Measurements from ENCODE around the gene TNXB. TPM values are rescaled to one million over a fixed set of nuclear protein-coding genes. Genes with fewer than 3 reads are reported as not detected.

Gene TNXB
- total RNA-seq, 1 experiment from 2014 or later, result 1.8 TPM

DNA sequence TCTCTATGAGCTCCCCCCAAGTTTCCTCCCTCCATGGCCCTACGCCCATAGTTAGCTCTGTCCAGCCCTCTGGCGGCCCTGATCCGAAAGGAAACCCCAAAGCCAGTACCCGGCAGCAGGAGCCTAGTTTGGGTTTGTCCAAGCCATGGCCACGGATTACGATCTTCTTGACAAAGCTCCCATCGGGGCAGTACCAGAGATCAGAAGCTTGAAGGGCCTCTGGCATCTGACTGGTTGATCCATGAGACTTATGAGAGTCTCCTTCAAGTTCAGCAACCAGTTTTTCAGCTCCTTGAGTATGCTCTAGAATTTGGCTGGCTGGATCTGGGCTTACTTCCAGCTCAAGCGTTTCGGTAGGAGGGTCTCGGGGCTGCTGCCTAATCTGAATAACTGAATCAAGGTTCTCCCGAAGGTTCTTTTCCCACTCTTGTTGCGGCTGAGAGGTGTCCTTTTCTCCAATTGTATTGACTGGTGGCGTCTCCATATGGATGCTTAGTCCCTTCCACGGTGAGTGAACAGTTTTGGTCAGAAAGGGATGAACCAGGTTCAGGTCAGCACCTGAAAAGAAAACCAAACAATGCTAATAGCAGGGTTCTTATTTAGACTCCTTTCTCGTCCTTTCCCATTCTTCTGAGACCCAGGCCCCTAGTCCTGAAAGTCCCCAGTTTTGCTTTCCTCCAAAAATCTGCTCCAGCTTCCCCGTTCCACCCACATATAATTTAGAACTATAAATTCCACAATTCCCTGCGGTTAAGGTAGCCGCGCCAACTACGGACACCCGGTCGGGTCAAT, 20.4 kb upstream of the TNXB start:
- in situ Hi-C loops (cut with HindIII; ENCODE audit: low pct_unique_long_range_greater_than_20kb, low sequenced_read_pairs), result no loop called here
- DNase-seq (ENCODE audit: low read depth, low spot score) (no peak), ATAC-seq (peak; percentile 36)
- intact Hi-C loops (cut with micrococcal nuclease; ENCODE audit: unreplicated experiment), result no loop called here
- ChIA-PET POLR2A (interaction anchor here (0.5 to 0.6 kb wide), 3 partner anchors 23 to 68 kb away, joined by 3 to 8 read pairs (median 5); no protein-coding TSS in a partner anchor), CTCF (interaction anchor here (0.5 kb wide), 1 partner anchor 68 kb away, joined by 8 read pairs; no protein-coding TSS in a partner anchor)
- TSS peak; percentile 44 for BruUV-seq (replicated peaks)
- no peaks in the 10 kb centered on the region for H3K9me3 ChIP-seq (ENCODE audit: control insufficient read depth, insufficient read depth, low read depth, low read length)
- peak overlapping the region; percentile 78 to 92 for H3K4me3 ChIP-seq (ENCODE audit: low read depth in 2 of 2, low read length in 2 of 2)
- TF ChIP-seq SIN3A (IDR thresholded peaks at IDR 0.05; ENCODE audit: borderline replicate concordance, insufficient read depth, low read depth, low read length), result no peak
- TF ChIP-seq POLR2AphosphoS5 (IDR thresholded peaks at IDR 0.05; ENCODE audit: low read depth, low read length), result no peak
- TF ChIP-seq, protein P1, sequence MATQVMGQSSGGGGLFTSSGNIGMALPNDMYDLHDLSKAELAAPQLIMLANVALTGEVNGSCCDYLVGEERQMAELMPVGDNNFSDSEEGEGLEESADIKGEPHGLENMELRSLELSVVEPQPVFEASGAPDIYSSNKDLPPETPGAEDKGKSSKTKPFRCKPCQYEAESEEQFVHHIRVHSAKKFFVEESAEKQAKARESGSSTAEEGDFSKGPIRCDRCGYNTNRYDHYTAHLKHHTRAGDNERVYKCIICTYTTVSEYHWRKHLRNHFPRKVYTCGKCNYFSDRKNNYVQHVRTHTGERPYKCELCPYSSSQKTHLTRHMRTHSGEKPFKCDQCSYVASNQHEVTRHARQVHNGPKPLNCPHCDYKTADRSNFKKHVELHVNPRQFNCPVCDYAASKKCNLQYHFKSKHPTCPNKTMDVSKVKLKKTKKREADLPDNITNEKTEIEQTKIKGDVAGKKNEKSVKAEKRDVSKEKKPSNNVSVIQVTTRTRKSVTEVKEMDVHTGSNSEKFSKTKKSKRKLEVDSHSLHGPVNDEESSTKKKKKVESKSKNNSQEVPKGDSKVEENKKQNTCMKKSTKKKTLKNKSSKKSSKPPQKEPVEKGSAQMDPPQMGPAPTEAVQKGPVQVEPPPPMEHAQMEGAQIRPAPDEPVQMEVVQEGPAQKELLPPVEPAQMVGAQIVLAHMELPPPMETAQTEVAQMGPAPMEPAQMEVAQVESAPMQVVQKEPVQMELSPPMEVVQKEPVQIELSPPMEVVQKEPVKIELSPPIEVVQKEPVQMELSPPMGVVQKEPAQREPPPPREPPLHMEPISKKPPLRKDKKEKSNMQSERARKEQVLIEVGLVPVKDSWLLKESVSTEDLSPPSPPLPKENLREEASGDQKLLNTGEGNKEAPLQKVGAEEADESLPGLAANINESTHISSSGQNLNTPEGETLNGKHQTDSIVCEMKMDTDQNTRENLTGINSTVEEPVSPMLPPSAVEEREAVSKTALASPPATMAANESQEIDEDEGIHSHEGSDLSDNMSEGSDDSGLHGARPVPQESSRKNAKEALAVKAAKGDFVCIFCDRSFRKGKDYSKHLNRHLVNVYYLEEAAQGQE (IDR thresholded peaks at IDR 0.05; ENCODE audit: insufficient read depth in 1 of 2, low read depth in 2 of 2, low read length in 1 of 2), result peak in 1 of 2 experiments; percentile 33; a peak in 1 of 4 replicates
- no peak for TF ChIP-seq TCF7L2 (IDR thresholded peaks at IDR 0.05; ENCODE audit: low read depth, low read length)
- peaks cover 23% of the 10 kb centered on the region for H3K4me1 ChIP-seq (ENCODE audit: control insufficient read depth, insufficient read depth, low read length)
- peak overlapping the region; percentile 92 for H3K27ac ChIP-seq (ENCODE audit: low read length)
- no peaks in the 10 kb centered on the region; the same call in 1 of the 2 replicates for H3K36me3 ChIP-seq (ENCODE audit: control insufficient read depth, insufficient read depth, low read length)
- H3K27me3 ChIP-seq (ENCODE audit: control insufficient read depth, insufficient read depth, low read length), result no peaks in the 10 kb centered on the region

DNA sequence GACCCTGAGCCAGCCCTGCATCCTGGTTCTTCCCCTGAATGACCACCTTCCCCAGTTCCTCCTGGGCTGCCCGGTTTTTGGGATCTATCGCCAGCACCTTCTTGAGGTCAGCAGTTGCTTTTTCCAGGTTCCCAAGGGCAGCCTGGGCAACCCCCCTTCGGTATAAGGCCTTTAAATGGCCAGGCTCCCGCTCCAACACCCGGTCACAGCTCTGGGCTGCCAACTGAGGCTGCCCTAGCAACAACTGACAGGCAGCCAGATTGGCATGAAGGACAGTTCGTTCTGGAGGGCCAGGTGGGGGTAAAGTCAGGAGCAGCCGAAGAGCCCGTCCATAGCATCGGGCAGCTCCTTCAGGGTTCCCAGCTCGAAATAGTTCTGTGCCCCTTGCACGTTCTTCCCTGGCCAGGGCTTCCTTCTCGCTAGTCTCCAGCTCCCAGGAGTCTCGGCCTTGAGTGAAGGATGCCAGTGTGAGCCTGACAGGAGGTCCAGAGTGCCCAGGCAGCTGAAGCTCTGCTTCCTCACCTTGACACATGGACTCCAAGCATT, 19.7 kb upstream of the TNXB start:
- BruUV-seq (replicated peaks), result no TSS peak
- no peak for ATAC-seq
- no peaks in the 10 kb centered on the region; the same call in 1 of the 2 replicates for H3K36me3 ChIP-seq (ENCODE audit: control insufficient read depth, insufficient read depth, low read length)
- in situ Hi-C loops (cut with HindIII; ENCODE audit: low pct_unique_long_range_greater_than_20kb, low sequenced_read_pairs) (no loop called here), intact Hi-C loops (cut with micrococcal nuclease; ENCODE audit: unreplicated experiment) (no loop called here)
- peak overlapping the region; percentile 92 for H3K27ac ChIP-seq (ENCODE audit: low read length)
- H3K27me3 ChIP-seq (ENCODE audit: control insufficient read depth, insufficient read depth, low read length), result no peaks in the 10 kb centered on the region
- H3K4me1 ChIP-seq (ENCODE audit: control insufficient read depth, insufficient read depth, low read length), result peaks cover 23% of the 10 kb centered on the region
- peak overlapping the region; percentile 78 to 92 for H3K4me3 ChIP-seq (ENCODE audit: low read depth in 2 of 2, low read length in 2 of 2)
- TF ChIP-seq, protein P2, sequence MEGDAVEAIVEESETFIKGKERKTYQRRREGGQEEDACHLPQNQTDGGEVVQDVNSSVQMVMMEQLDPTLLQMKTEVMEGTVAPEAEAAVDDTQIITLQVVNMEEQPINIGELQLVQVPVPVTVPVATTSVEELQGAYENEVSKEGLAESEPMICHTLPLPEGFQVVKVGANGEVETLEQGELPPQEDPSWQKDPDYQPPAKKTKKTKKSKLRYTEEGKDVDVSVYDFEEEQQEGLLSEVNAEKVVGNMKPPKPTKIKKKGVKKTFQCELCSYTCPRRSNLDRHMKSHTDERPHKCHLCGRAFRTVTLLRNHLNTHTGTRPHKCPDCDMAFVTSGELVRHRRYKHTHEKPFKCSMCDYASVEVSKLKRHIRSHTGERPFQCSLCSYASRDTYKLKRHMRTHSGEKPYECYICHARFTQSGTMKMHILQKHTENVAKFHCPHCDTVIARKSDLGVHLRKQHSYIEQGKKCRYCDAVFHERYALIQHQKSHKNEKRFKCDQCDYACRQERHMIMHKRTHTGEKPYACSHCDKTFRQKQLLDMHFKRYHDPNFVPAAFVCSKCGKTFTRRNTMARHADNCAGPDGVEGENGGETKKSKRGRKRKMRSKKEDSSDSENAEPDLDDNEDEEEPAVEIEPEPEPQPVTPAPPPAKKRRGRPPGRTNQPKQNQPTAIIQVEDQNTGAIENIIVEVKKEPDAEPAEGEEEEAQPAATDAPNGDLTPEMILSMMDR (IDR thresholded peaks at IDR 0.05), result no peak
- TF ChIP-seq POLR2AphosphoS5 (IDR thresholded peaks at IDR 0.05; ENCODE audit: low read depth, low read length), result no peak
- TF ChIP-seq TCF7L2 (IDR thresholded peaks at IDR 0.05; ENCODE audit: low read depth, low read length), result no peak
- TF ChIP-seq SIN3A (IDR thresholded peaks at IDR 0.05; ENCODE audit: borderline replicate concordance, insufficient read depth, low read depth, low read length), result no peak
- TF ChIP-seq, protein P1 (IDR thresholded peaks at IDR 0.05; ENCODE audit: insufficient read depth in 1 of 2, low read depth in 2 of 2, low read length in 1 of 2), result no peak
- no peak for DNase-seq (ENCODE audit: low read depth, low spot score)
- H3K9me3 ChIP-seq (ENCODE audit: control insufficient read depth, insufficient read depth, low read depth, low read length), result no peaks in the 10 kb centered on the region
- ChIA-PET CTCF (interaction anchor here (1.2 kb wide), 1 partner anchor 10 kb away, joined by 4 read pairs; no protein-coding TSS in a partner anchor), POLR2A (interaction anchor here (0.5 to 0.6 kb wide), 2 partner anchors 24 to 69 kb away, joined by 3 to 5 read pairs; no protein-coding TSS in a partner anchor)
